ENCODE measurements around the gene WHRN.

Gene WHRN

GRCh38 chr9:114416906-114417305 lies 88.4 kb downstream of the WHRN start:
- no peak for DNase-seq

GRCh38 chr9:114416290-114416689 lies 89.0 kb downstream of the WHRN start:
- no peak for DNase-seq

GRCh38 chr9:114414346-114414745 lies 90.9 kb downstream of the WHRN start:
- DNase-seq, result no peak

- no peak for DNase-seq
Measured at GRCh38 chr9:114413861-114414301, 91.4 kb downstream of the WHRN start.

- no peak for DNase-seq
Measured at GRCh38 chr9:114412048-114412683, 93.1 kb downstream of the WHRN start.

GRCh38 chr9:114411452-114411851 lies 93.8 kb downstream of the WHRN start:
- no peak for DNase-seq

GRCh38 chr9:114410910-114411309 lies 94.4 kb downstream of the WHRN start:
- DNase-seq, result no peak

GRCh38 chr9:114409842-114410241 lies 95.4 kb downstream of the WHRN start:
- DNase-seq, result no peak

- DNase-seq, result no peak
Measured at GRCh38 chr9:114409103-114409780, 96.0 kb downstream of the WHRN start.

- DNase-seq, result no peak
Measured at GRCh38 chr9:114408645-114409044, 96.6 kb downstream of the WHRN start.

- DNase-seq, result no peak
Measured at GRCh38 chr9:114407889-114408288, 97.4 kb downstream of the WHRN start.

GRCh38 chr9:114406441-114406840 lies 98.8 kb downstream of the WHRN start:
- DNase-seq, result no peak

GRCh38 chr9:114405294-114406034 lies 99.8 kb downstream of the WHRN start:
- peak; percentile 26 to 61 for DNase-seq

- no peak for DNase-seq
Measured at GRCh38 chr9:114404531-114404930, 100.7 kb downstream of the WHRN start.

GRCh38 chr9:114403153-114403756 lies 102.0 kb downstream of the WHRN start:
- DNase-seq, result no peak

GRCh38 chr9:114401344-114401743 lies 103.9 kb downstream of the WHRN start:
- DNase-seq, result no peak

- no peak for DNase-seq
Measured at GRCh38 chr9:114400772-114401171, 104.5 kb downstream of the WHRN start.

- no peak for DNase-seq
Measured at GRCh38 chr9:114400219-114400618, 105.1 kb downstream of the WHRN start.

- no peak for DNase-seq
Measured at GRCh38 chr9:114399381-114399780, 105.9 kb downstream of the WHRN start.

GRCh38 chr9:114397848-114398605 lies 107.2 kb downstream of the WHRN start:
- DNase-seq, result peak; percentile 72 to 85

GRCh38 chr9:114397219-114397847 lies 107.9 kb downstream of the WHRN start:
- no peak for DNase-seq

- DNase-seq, result peak in 1 of 2 experiments; percentile 54
Measured at GRCh38 chr9:114396558-114397218, 108.6 kb downstream of the WHRN start.
